Esophagus muscularis mucosa (tissue), 4 donors: ENCODE results near the gene GOSR1. TPM values are rescaled to one million over a fixed set of nuclear protein-coding genes. Genes with fewer than 3 reads are reported as not detected.
"Not testable (repeated sequence)": the region's sequence is repeated elsewhere in the genome, so short reads cannot be mapped to it uniquely, and the experiment has no call there.

Experiments used
- DNase-seq: peaks from one replicate; pipeline ENCODE4 v3.0.0-alpha.2; 2017; ENCODE audit errors: extremely low spot score
- H3K27ac ChIP-seq, 4 donors: fragments of 200-600 bp; sonication (generic); replicated peaks in 1 of 4; 1 replicate in 3 of 4; 2 replicates in 1 of 4; pipeline ENCODE4 v1.5.1; 2016 to 2019; ENCODE audit warnings: mild to moderate bottlenecking in 1 of 4
- H3K27me3 ChIP-seq, 4 donors: fragments of 200-600 bp; sonication (generic); one replicate each; pipeline versions ENCODE4 v1.5.1 to v1.6.0; 2016 to 2019
- H3K36me3 ChIP-seq, 4 donors: fragments of 200-600 bp; sonication (generic); one replicate each; pipeline ENCODE4 v1.5.1; 2016 to 2019
- H3K4me1 ChIP-seq, 4 donors: fragments of 200-600 bp; sonication (generic); one replicate each; pipeline ENCODE4 v1.5.1; 2016 to 2019
- H3K4me3 ChIP-seq, 4 donors: fragments of 200-600 bp; sonication (generic); 1 replicate in 2 of 4; 2 replicates in 2 of 4; pipeline ENCODE4 v1.5.1; 2016 to 2019; ENCODE audit warnings: mild to moderate bottlenecking in 4 of 4, moderate library complexity in 1 of 4
- H3K9me3 ChIP-seq, 4 donors: fragments of 200-600 bp; sonication (generic); 1 replicate in 3 of 4; 2 replicates in 1 of 4; pipeline ENCODE4 v1.5.1; 2016 to 2019
- CTCF ChIP-seq, 3 experiments: fragments of 200-600 bp in 2 of 3; fragments of 450-650 bp in 1 of 3; sonication (generic) in 2 of 3; IDR thresholded peaks; one replicate each; pipeline ENCODE4 v1.5.1; 2017 to 2019; ENCODE audit warnings: antibody characterized with exemption in 3 of 3, mild to moderate bottlenecking in 2 of 3, moderate library complexity in 1 of 3
- EP300 ChIP-seq: sonication (generic); formaldehyde crosslinking; IDR thresholded peaks from one replicate; pipeline ENCODE4 v1.6.1; 2017; ENCODE audit warnings: antibody characterized with exemption
- POLR2A ChIP-seq: fragments of 450-650 bp; IDR thresholded peaks from one replicate; pipeline ENCODE4 v1.6.1; 2017; ENCODE audit warnings: antibody characterized with exemption, moderate library complexity, mild to moderate bottlenecking, low read depth
- POLR2AphosphoS5 ChIP-seq, 2 donors: sonication (generic); formaldehyde crosslinking; IDR thresholded peaks; one replicate each; pipeline ENCODE4 v1.6.1; 2017; ENCODE audit warnings: antibody characterized with exemption in 2 of 2
- WGBS: methylation state at CpG from one replicate; pipeline ENCODE4 v1.1.5; 2018; 5-methylcytosine and 5-hydroxymethylcytosine counted together
- intact Hi-C: fragments of 100-400 bp; cut with DNase I; formaldehyde crosslinking; loops from one replicate; pipeline ENCODE4 v1.15.1; 2023
- total RNA-seq, 4 donors: library from RNA; depleted of rRNA; stranded (reverse); fragments of >200 nt; gene quantifications; one replicate each; pipeline versions ENCODE4 v1.1.0 to v1.2.1, GENCODE V29; 2016

Gene GOSR1
- total RNA-seq, 4 donors from 2014 or later, result 28.3 to 49.5 (median 34.2) TPM

- intact Hi-C loops, result no loop called here
- H3K27me3 ChIP-seq, result peaks cover 0 to 39% (median 0%) of the 10 kb centered on the region in 4 donors
- no peaks in the 10 kb centered on the region for H3K9me3 ChIP-seq
- H3K36me3 ChIP-seq, result no peaks in the 10 kb centered on the region
- H3K4me1 ChIP-seq, result no peaks in the 10 kb centered on the region
- H3K4me3 ChIP-seq, result no peak overlapping the region
- TF ChIP-seq POLR2A (no peak), EP300 (no peak), CTCF (IDR thresholded peaks at IDR 0.05) (no peak), POLR2AphosphoS5 (IDR thresholded peaks at IDR 0.05) (no peak)
- H3K27ac ChIP-seq, result no peak overlapping the region
- no peak for DNase-seq
- WGBS, result 89% methylated on average over 3 of the region's 8 CpGs
Measured at GRCh38 chr17:30573603-30574175, 96.5 kb downstream of the GOSR1 start.

- H3K4me1 ChIP-seq, intact Hi-C loops, H3K9me3 ChIP-seq, H3K27ac ChIP-seq, H3K4me3 ChIP-seq, DNase-seq, H3K36me3 ChIP-seq: not testable (repeated sequence)
- 87% methylated on average over 8 of the region's 9 CpGs for WGBS
- peaks cover 0 to 39% (median 0%) of the 10 kb centered on the region in 4 donors for H3K27me3 ChIP-seq
Measured at GRCh38 chr17:30574309-30574708, 97.1 kb downstream of the GOSR1 start.

GRCh38 chr17:30574806-30575205, 97.6 kb downstream of the GOSR1 start:
- H3K27me3 ChIP-seq, result peaks cover 0 to 35% (median 0%) of the 10 kb centered on the region in 4 donors
- 94% methylated on average over 9 of the region's 10 CpGs for WGBS
- H3K27ac ChIP-seq, intact Hi-C loops, H3K36me3 ChIP-seq, H3K4me1 ChIP-seq, DNase-seq, H3K9me3 ChIP-seq, H3K4me3 ChIP-seq: not testable (repeated sequence)

GRCh38 chr17:30575648-30576325, 98.6 kb downstream of the GOSR1 start:
- peaks cover 0 to 30% (median 0%) of the 10 kb centered on the region in 4 donors for H3K27me3 ChIP-seq
- H3K4me1 ChIP-seq, H3K9me3 ChIP-seq, H3K36me3 ChIP-seq, DNase-seq, H3K4me3 ChIP-seq, H3K27ac ChIP-seq, intact Hi-C loops: not testable (repeated sequence)
- 92% methylated on average over 13 of the region's 17 CpGs for WGBS

- no peaks in the 10 kb centered on the region for H3K9me3 ChIP-seq
- H3K4me3 ChIP-seq, result no peak overlapping the region
- 90% methylated on average over 26 of the region's 30 CpGs for WGBS
- no peaks in the 10 kb centered on the region for H3K36me3 ChIP-seq
- H3K4me1 ChIP-seq, result no peaks in the 10 kb centered on the region
- TF ChIP-seq POLR2A (no peak), POLR2AphosphoS5 (IDR thresholded peaks at IDR 0.05) (no peak), EP300 (no peak), CTCF (IDR thresholded peaks at IDR 0.05) (no peak)
- peaks cover 0 to 24% (median 0%) of the 10 kb centered on the region in 4 donors for H3K27me3 ChIP-seq
- no peak for DNase-seq
- no peak overlapping the region for H3K27ac ChIP-seq
- intact Hi-C loops, result no loop called here
Measured at GRCh38 chr17:30576326-30576861, 99.2 kb downstream of the GOSR1 start.

Other genes with a start within 250 kb of the GOSR1 start
- gene SLC6A4, start 241.7 kb upstream of the GOSR1 start, total RNA-seq, result under 1 TPM; 0.11 to 0.50 (median 0.27) TPM
- gene BLMH, start 185.5 kb upstream of the GOSR1 start, total RNA-seq, result 10 to 100 TPM; 16.6 to 22.4 (median 20.8) TPM
- gene TMIGD1, start 143.4 kb upstream of the GOSR1 start, total RNA-seq, result under 1 TPM in 1 of 4 donors, not detected in 3; 0.29 TPM
- gene CPD, start 98.5 kb upstream of the GOSR1 start, total RNA-seq, result 100 to 1,000 TPM in 2 of 4 donors, 10 to 100 TPM in 2; 67.0 to 141 (median 95.1) TPM